ENCODE results near the gene CTXND1.

Gene CTXND1

DNA sequence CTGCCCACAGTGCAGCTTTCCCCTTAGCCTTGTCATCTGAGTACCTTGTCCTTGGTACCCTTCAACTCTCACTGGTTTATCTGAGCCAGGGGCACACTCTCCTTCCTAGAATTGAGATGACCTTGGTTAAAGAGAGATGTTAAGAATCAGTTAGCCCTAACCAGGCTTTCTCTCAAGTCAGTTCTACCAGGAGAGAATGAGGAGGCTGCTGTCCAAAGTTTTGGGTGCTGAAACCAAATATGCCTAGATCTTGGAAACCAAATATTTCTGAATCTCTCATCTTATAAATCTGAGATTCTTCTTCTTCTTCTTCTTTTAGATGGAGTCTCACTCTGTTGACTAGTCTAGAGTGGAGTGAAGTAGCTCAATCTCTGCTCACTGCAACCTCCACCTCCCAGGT lies 12.0 kb upstream of the CTXND1 start:
- DNase-seq, result no peak

DNA sequence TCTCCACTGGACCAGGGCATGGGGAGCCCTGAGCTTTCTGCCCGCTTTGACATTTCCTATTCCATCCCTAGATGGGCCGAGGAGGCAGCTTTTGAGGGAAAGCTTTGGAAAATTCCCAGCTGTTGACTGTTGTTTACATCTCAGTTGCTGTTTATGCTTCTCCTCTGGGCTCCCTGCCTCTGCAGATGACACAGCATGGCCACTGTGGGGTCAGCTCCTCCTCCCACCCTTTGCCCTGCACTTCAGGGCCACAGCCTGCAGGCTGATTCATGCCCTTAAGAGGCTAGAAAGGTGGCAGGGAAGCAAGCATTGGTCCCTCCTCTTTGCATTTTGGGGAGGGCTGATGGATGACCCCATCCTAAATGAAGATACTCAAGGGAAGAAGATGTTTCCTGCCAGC lies 8.5 kb upstream of the CTXND1 start:
- DNase-seq, result no peak

More for the DNA sequence above, 12.0 kb upstream of the CTXND1 start:
- intact Hi-C loops (cut with DNase I), result no loop called here

DNA sequence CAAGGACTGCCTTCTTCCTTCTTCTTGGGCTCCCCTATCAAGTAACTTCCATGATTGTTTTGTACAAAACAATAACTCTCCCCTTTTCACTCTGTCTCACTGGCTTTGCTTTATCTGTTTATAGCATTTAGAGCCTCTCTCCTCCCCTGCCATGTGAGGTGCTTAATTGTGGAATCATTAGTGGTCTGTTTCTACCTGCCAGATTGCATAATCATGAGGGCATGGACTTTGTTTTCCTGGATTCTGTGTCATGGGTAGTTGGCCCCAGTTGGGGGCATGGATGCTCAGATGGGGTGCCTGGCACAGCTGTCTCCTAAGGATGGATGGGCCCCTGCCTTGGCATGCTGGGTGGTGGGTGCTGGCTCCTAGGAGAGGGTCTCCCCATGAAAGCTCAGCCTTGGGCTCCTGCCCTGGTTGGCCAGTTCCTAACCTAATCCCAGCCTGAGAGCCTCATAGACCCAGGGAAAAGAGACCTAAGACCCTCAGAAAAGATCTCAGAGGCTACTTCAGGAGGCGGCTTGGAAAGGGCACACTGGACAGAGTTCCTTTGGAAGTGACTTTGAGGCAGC lies 8.0 kb upstream of the CTXND1 start:
- intact Hi-C loops (cut with DNase I), result no loop called here
- no peak for DNase-seq

More for the DNA sequence above, 8.5 kb upstream of the CTXND1 start:
- intact Hi-C loops (cut with DNase I), result no loop called here

- peak in 7 of 42 donors; percentile 3 to 47 (median 14) for DNase-seq
- intact Hi-C loops (cut with DNase I), result no loop called here
Observed at GRCh38 chr15:80251428-80252120, 439 bp downstream of the CTXND1 start.

DNA sequence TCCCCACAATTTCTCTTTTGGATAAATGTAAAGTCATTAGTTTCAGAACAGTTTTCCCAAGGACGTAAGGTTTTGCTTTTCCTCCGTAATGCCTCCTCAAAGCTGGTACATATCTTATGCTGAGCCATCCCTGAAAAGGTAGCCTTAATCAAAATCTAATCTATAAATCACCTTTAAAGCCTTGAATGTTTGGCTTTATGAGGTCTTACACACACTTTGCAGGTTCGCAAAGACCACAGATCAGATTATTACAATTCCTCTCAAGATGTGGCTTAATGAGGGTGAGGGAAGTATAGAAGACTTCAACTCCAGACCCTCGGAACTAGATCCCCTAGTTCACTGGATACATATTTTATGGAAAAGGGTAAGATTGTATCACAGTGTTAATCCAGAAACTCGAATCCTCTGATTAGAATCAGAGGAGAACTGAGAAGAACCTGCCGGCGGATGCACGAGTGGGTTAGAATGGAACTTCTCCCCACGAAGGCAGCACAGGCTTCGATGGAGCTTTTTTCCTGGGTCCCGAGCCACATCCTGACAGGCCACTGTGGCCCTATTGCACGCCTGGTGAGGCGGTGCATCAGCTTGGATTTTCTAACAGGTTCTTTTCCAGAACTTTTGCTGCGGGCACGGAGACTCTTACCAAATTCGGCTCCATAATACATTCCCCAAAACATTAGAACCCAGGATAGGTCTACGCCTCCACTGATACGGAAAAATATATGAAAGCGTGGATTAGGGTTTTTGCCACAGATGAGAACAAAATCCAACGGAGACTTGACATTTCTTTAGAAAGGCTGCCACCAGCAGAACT lies 1.2 kb downstream of the CTXND1 start:
- peak in 1 of 42 donors; percentile 16 for DNase-seq
- intact Hi-C loops (cut with DNase I), result no loop called here

- intact Hi-C loops (cut with DNase I), result no loop called here
- no peak for DNase-seq
Observed at GRCh38 chr15:80249973-80250372, 2.0 kb downstream of the CTXND1 start.

GRCh38 chr15:80247320-80247719 lies 4.7 kb downstream of the CTXND1 start:
- no peak for DNase-seq
- intact Hi-C loops (cut with DNase I), result no loop called here

GRCh38 chr15:80246425-80246894 lies 5.6 kb downstream of the CTXND1 start:
- peak in 21 of 42 donors; percentile 9 to 68 (median 35) for DNase-seq
- intact Hi-C loops (cut with DNase I), result no loop called here

GRCh38 chr15:80242802-80243201 lies 9.2 kb downstream of the CTXND1 start:
- DNase-seq, result peak in 22 of 42 donors; percentile 15 to 53 (median 32)
- intact Hi-C loops (cut with DNase I), result no loop called here

DNA sequence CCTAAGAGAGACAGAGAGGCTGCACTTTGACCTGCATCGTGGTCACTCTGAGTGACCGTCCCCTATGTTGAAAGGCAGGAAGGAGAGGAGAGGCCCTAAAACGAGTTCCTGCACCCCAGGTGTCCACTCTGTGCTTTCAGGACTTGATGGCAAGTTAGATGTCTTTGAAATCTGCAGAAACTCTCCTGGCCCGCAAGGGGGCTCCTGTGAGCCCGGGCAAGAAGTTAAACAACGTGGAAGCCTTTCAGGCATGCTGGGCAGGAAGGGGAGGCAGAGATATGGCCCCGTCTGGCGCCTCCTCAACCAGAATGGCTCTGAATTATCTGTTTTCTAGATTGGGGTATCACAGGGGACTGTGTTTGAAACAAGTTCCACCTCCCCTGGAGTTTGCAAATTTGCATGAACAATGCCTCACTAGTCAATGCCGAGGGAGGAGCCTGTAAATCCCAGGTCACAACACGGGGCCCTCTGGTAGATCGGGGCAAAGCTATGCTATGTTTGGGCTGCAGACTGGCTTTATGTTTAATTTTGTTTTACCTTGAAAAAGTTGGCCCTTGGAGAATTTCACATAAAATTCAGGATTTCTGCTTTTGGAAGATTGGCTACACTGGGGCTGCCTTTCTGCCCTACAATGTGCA lies 9.8 kb downstream of the CTXND1 start:
- intact Hi-C loops (cut with DNase I), result no loop called here
- peak in 6 of 42 donors; percentile 15 to 49 (median 36) for DNase-seq

DNA sequence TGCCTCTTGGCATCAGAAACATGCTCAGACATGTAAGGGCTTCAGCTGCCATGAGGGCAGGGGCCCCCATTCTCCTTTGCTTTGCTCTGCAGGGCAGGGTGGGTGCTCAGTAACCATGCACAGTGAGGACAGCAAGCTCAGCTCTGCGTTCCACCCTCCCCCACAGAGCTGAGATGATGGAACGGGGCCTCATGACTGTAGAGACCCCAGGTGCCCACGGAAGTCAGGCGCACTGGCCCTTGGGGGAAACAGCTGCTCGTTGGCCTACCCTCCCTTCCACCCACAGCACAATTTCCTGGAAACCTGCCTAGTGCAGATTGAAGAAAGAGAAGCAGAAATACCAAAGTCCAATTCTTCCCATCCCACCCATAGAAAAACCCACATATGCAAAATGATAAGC lies 10.5 kb downstream of the CTXND1 start:
- DNase-seq, result peak in 2 of 42 donors; percentile 14 to 32
- intact Hi-C loops (cut with DNase I), result no loop called here

GRCh38 chr15:80240276-80240675 lies 11.7 kb downstream of the CTXND1 start:
- peak in 18 of 42 donors; percentile 14 to 56 (median 42) for DNase-seq
- intact Hi-C loops (cut with DNase I), result no loop called here

- intact Hi-C loops (cut with DNase I), result no loop called here
- peak in 3 of 42 donors; percentile 27 to 47 (median 34) for DNase-seq
Observed at GRCh38 chr15:80234883-80235282, 17.1 kb downstream of the CTXND1 start.

DNA sequence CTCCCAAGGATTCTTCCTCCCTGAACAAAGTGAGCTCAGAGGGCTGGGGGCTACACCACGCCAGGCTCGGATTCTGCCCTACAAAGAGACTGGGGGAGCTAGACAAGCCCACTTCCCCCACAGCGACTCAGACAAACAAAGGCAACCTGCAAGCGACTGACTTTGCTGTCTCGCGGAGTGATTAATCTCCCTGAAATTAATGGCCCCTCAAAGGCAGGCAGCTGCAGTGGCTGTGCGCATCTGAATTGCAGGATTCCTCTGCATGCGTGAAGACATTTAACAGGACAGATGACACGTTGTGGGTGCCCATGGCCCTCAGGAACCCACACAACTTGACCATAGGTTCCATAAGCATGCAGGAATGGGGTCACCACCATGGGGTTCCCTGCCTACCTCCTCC lies 18.4 kb downstream of the CTXND1 start:
- intact Hi-C loops (cut with DNase I), result no loop called here
- peak in 1 of 42 donors; percentile 21 for DNase-seq

GRCh38 chr15:80231371-80231770 lies 20.6 kb downstream of the CTXND1 start:
- intact Hi-C loops (cut with DNase I), result no loop called here
- DNase-seq, result peak in 1 of 42 donors; percentile 8

- DNase-seq, result no peak
- intact Hi-C loops (cut with DNase I), result no loop called here
Observed at GRCh38 chr15:80228959-80229610, 22.9 kb downstream of the CTXND1 start.

- no peak for DNase-seq
- intact Hi-C loops (cut with DNase I), result no loop called here
Observed at GRCh38 chr15:80219955-80220354, 32.1 kb downstream of the CTXND1 start.

DNA sequence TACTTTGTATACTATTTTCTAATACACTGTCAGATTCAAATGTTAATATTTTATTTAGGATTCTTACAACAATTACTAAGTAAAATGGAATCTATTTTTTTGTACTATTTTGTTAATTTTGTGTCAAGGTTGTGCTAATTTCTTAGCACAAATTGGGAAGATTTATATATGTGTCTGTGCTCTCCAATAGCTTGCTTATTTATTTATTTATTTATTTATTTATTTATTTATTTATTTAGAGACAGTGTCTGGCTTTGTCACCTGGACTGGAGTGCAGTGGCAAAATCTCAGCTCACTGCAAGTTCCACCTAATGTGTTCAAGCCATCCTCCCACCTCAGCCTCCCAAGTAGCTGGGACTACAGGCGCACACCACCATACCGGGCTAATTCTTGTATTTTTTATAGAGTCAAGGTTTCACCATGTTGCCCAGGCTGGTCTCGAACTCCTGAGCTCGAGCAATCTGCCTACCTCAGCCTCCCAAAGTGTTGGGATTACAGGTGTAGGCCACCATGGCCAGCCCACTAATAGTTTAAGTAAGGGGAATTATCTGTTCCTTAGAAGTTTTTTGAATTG lies 34.6 kb downstream of the CTXND1 start:
- peak in 1 of 42 donors; percentile 13 for DNase-seq
- intact Hi-C loops (cut with DNase I), result no loop called here

DNA sequence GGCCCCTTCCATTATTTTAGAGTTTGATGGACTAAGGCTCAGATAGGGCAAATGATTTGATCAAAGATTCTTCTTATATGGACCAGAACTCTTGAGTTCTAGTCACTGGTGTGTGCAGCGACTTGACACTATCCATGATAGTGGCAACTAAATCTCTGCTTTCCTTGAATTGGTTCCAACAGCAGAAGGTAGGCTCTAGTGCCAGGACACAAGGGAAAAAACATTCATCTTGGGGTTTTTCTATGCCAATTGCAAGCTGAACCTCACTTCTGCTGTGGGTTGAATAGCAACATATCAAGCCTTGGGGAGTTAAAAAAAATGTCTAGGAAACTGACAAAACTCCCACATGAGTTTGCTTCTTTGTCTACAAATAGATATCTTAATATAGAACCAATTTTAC lies 35.1 kb downstream of the CTXND1 start:
- no peak for DNase-seq
- intact Hi-C loops (cut with DNase I), result no loop called here

Measured in head of caudate nucleus (tissue), 42 donors.